ENCODE results near the gene RPP30. TPM values are rescaled to one million over a fixed set of nuclear protein-coding genes. Genes with fewer than 3 reads are reported as not detected.

The RPP30 gene
- total RNA-seq, 1 donor from 2014 or later: 31.6 TPM

DNA sequence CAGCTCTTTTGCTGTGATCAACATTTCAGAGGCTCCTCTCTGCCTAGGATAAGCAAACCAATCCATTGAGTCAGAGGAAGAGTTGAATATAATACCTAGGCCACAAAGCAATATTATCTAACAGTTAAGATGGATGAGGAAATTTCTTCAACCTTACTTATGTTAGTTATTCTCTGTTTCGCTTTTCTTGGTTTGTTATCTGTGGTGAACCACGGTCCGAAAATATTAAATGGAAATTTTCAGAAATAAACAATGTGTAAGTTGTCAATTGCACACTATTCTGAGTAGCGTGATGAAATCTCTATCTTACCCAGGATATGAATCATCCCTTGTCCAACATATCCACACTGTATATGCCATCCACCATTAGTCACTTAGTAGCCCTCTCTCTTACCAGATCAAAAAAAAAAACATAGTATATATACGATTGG lies 12.4 kb upstream of the RPP30 start:
- intact Hi-C loops (cut with micrococcal nuclease): no loop called here
- no peak for DNase-seq

DNA sequence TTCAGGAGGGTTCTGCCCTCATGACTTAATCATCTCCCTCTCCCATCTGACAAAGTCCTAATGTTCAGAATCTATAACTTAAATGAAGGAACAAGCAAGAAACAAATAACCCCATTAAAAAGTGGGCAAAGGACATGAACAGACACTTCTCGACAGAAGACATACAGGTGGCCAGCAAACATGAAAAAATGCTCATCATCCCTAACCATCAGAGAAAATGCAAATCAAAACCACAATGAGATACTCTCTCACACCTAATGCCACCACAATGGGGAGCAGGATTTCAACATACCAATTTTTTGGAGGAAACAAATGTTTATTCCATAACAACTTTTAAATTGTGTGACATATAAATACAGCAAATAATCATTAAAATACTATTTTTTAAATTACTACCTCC lies 11.0 kb upstream of the RPP30 start:
- no peak for DNase-seq
- no peaks in the 10 kb centered on the region for H3K36me3 ChIP-seq
- no peaks in the 10 kb centered on the region for H3K9me3 ChIP-seq (replicated peaks)
- H3K4me3 ChIP-seq: no peak overlapping the region
- H3K27me3 ChIP-seq (ENCODE audit: low read depth): peaks cover 41% of the 10 kb centered on the region
- H3K4me1 ChIP-seq: peaks cover 10% of the 10 kb centered on the region
- H3K27ac ChIP-seq (replicated peaks): no peak overlapping the region
- intact Hi-C loops (cut with micrococcal nuclease): loop anchor here (5.0 kb wide), 1 partner anchor 1063 kb away; no protein-coding TSS in a partner anchor
- TF ChIP-seq, protein P1, sequence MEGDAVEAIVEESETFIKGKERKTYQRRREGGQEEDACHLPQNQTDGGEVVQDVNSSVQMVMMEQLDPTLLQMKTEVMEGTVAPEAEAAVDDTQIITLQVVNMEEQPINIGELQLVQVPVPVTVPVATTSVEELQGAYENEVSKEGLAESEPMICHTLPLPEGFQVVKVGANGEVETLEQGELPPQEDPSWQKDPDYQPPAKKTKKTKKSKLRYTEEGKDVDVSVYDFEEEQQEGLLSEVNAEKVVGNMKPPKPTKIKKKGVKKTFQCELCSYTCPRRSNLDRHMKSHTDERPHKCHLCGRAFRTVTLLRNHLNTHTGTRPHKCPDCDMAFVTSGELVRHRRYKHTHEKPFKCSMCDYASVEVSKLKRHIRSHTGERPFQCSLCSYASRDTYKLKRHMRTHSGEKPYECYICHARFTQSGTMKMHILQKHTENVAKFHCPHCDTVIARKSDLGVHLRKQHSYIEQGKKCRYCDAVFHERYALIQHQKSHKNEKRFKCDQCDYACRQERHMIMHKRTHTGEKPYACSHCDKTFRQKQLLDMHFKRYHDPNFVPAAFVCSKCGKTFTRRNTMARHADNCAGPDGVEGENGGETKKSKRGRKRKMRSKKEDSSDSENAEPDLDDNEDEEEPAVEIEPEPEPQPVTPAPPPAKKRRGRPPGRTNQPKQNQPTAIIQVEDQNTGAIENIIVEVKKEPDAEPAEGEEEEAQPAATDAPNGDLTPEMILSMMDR (IDR thresholded peaks at IDR 0.05; ENCODE audit: borderline replicate concordance): no peak

More for the DNA sequence above, 12.4 kb upstream of the RPP30 start:
- peaks cover 10% of the 10 kb centered on the region for H3K4me1 ChIP-seq
- H3K36me3 ChIP-seq: no peaks in the 10 kb centered on the region
- peaks cover 52% of the 10 kb centered on the region for H3K27me3 ChIP-seq (ENCODE audit: low read depth)
- no peak overlapping the region for H3K27ac ChIP-seq (replicated peaks)
- no peaks in the 10 kb centered on the region for H3K9me3 ChIP-seq (replicated peaks)
- H3K4me3 ChIP-seq: no peak overlapping the region
- TF ChIP-seq, protein P1 (IDR thresholded peaks at IDR 0.05; ENCODE audit: borderline replicate concordance): no peak

DNA sequence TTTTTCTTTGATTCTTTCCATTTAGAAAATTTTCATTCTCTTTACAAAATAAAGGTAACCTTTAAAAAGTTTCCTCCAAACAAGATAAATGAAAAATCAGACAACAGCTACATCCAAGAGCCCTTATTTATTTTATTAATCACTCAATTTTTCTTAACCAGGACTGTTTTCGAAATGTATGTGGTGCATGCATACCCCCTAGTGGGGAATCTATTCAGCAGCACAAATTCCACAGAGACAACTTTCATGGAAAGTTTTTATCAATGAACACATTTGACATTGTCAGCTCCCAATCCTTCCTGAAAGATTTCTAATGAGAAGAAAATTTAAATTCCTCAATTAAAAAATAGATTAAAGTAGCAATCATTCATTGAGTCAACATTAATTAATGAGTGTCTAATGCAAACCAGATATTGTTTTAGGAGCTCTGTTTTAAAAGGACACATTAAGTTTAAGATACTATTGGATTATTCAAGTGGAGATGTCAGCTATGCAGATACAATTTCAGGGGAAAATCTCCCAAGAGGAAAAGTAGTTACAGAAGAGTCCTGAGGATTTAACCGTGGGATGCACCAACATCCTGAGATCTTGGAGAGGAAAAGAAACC lies 8.8 kb upstream of the RPP30 start:
- no peak for DNase-seq
- TF ChIP-seq, protein P1 (IDR thresholded peaks at IDR 0.05; ENCODE audit: borderline replicate concordance): peak; percentile 65
- Histone ChIP-seq H3K27ac (replicated peaks) (no peak overlapping the region), H3K36me3 (no peaks in the 10 kb centered on the region), H3K4me3 (no peak overlapping the region), H3K9me3 (replicated peaks) (no peaks in the 10 kb centered on the region), H3K4me1 (no peaks in the 10 kb centered on the region), H3K27me3 (ENCODE audit: low read depth) (peaks cover 29% of the 10 kb centered on the region)
- intact Hi-C loops (cut with micrococcal nuclease): loop anchor here (5.0 kb wide), 1 partner anchor 1066 kb away; no protein-coding TSS in a partner anchor

DNA sequence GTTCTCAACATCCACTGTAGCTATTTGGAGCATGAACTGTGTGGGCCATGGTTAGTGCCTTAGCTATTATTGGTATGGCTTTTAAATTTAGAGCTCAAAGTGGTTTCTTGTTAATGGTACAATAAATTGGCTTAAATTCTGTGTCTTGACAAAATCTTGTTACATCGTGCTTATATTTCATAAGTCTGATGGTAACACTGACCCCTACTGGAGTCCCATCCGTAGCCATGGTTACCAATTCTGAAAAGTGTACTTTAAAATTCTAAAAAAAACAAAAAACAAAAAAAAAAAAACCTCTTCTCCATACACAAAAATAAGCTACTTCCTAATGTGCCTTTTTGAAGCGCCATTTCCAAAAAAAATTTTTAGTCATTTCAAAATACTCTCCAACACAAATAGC lies 6.4 kb upstream of the RPP30 start:
- no peaks in the 10 kb centered on the region for H3K36me3 ChIP-seq
- no peaks in the 10 kb centered on the region for H3K4me1 ChIP-seq
- peaks cover 5% of the 10 kb centered on the region for H3K9me3 ChIP-seq (replicated peaks)
- intact Hi-C loops (cut with micrococcal nuclease): no loop called here
- DNase-seq: no peak
- H3K27me3 ChIP-seq (ENCODE audit: low read depth): peaks cover 34% of the 10 kb centered on the region
- H3K27ac ChIP-seq (replicated peaks): no peak overlapping the region
- H3K4me3 ChIP-seq: no peak overlapping the region
- TF ChIP-seq, protein P1 (IDR thresholded peaks at IDR 0.05; ENCODE audit: borderline replicate concordance): peak; percentile 16

DNA sequence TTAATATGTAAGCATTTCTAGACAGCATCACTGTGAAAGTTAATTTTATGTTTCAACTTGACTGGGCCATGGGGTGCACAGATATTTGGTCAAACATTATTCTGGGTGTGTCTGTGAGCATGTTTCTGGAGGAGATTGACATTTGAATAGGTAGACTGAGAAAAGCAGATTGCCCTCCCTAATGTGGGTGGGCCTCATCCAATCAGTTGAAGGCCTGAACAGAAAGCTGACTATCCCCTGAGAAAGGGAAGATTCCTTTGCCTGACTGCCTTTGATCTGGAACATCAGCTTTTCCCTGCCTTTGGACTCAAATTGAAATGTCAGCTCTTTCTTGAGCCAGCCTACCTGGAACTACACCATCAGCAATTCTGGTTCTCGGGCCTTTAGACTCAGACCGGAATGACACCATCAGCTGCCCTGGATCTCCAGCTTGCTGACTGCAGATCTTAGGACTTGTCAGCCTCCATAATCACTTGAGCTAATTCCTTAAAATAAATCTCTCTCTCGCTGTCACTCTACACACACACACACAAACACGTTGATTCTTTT lies 5.7 kb upstream of the RPP30 start:
- intact Hi-C loops (cut with micrococcal nuclease): no loop called here
- Histone ChIP-seq H3K36me3 (no peaks in the 10 kb centered on the region), H3K9me3 (replicated peaks) (peaks cover 5% of the 10 kb centered on the region), H3K27me3 (ENCODE audit: low read depth) (peaks cover 34% of the 10 kb centered on the region), H3K27ac (replicated peaks) (no peak overlapping the region), H3K4me3 (no peak overlapping the region), H3K4me1 (peaks cover 4% of the 10 kb centered on the region)
- DNase-seq: no peak
- TF ChIP-seq, protein P1 (IDR thresholded peaks at IDR 0.05; ENCODE audit: borderline replicate concordance): no peak
